ENCODE data around the gene REV3L.

DNA sequence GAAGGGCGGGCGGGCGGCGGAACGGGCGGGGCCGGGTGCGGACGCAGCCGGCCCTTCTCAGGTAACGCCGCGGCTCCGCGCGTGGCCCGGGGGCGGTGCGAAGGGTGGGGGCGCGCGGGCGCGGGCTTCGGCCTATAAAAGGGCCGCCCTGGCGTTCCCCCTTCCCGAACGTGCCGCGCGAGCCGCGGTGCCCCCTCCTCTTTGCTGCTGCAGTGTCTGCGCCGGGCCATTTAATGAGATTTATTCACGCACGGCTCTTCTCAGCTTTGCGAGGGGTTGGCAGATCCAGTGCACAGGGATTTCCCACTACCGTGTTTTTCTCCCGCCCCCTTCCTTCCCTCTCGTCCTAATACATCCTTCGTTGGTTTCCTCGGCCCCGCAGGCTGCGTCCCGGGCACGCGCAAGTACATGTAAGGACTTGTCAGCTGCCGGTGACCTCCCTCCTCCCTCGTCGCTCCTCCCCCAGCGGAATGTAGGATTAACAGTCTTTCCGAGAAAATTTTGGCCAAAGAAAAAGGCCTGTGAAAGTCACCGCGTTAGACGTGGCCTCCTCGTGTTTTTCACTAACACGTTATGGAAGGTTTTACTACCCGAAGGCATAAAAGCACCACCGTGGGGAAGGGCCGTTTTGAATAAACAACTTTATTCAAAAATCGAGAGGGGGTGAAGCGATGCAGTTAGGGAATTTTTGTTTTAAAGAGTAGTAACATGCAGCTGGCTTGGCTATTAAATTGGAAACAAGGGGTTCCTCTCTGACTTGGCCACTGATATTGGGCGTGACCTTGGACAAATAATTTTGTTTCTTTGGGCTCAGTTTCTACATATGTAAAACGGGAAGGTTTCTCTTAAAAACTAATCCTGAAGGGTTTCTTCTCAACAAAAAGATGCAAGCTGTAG, 966 bp upstream of the REV3L start:
- TF ChIP-seq GATA2 (IDR thresholded peaks at IDR 0.05; ENCODE audit: low read depth, low read length) (no peak), GATA3 (IDR thresholded peaks at IDR 0.05; ENCODE audit: low read depth, low read length) (no peak)

All from SH-SY5Y (cell line).